H9 (cell line): ENCODE results near the gene ALG9. TPM values are rescaled to one million over a fixed set of nuclear protein-coding genes. Genes with fewer than 3 reads are reported as not detected.

Experiments
- DNase-seq: peaks from one replicate; pipeline ENCODE4 v3.0.0-alpha.2; 2017
- H2AFZ ChIP-seq: one replicate; pipeline ENCODE4 v1.6.1; 2013; ENCODE audit warnings: mild to moderate bottlenecking, low read length, control low read depth, moderate library complexity
- H2AK5ac ChIP-seq: 2 replicates; pipeline ENCODE4 v1.6.1; 2013; ENCODE audit warnings: low read length, control low read depth, mixed read lengths; ENCODE audit not compliant: insufficient read length
- H2BK120ac ChIP-seq: one replicate; pipeline ENCODE4 v1.6.1; 2013; ENCODE audit warnings: low read depth, mild to moderate bottlenecking, low read length, control low read depth, inconsistent platforms; ENCODE audit not compliant: poor library complexity, severe bottlenecking
- H2BK12ac ChIP-seq: 2 replicates; pipeline ENCODE4 v1.6.1; 2013; ENCODE audit warnings: low read length, control low read depth, mixed read lengths, low read depth; ENCODE audit not compliant: insufficient read length
- H2BK15ac ChIP-seq: 2 replicates; pipeline ENCODE4 v1.6.1; 2013; ENCODE audit warnings: low read depth, low read length, control low read depth
- H2BK20ac ChIP-seq: one replicate; pipeline ENCODE4 v1.6.1; 2013; ENCODE audit warnings: low read depth, mild to moderate bottlenecking, low read length, control low read depth, inconsistent platforms; ENCODE audit not compliant: poor library complexity, severe bottlenecking
- H2BK5ac ChIP-seq: 2 replicates; pipeline ENCODE4 v1.6.1; 2013; ENCODE audit warnings: low read length, control low read depth, mixed read lengths; ENCODE audit not compliant: insufficient read length
- H3K14ac ChIP-seq: 2 replicates; pipeline ENCODE4 v1.6.1; 2013; ENCODE audit warnings: low read length, control low read depth; ENCODE audit not compliant: insufficient read depth
- H3K18ac ChIP-seq: 2 replicates; pipeline ENCODE4 v1.6.1; 2013; ENCODE audit warnings: low read depth, mild to moderate bottlenecking, mixed read lengths, low read length, control low read depth; ENCODE audit not compliant: insufficient read length
- H3K23ac ChIP-seq: 2 replicates; pipeline ENCODE4 v1.6.1; 2013; ENCODE audit warnings: low read length, control low read depth, mixed read lengths, low read depth; ENCODE audit not compliant: insufficient read length
- H3K23me2 ChIP-seq: 2 replicates; pipeline ENCODE4 v1.6.1; 2013; ENCODE audit warnings: low read depth, mild to moderate bottlenecking, mixed read lengths, low read length, control low read depth; ENCODE audit not compliant: insufficient read length, poor library complexity, severe bottlenecking
- H3K27ac ChIP-seq: 2 replicates; pipeline ENCODE4 v1.5.1; 2013; ENCODE audit warnings: low read length, control low read depth, mixed read lengths, low read depth; ENCODE audit not compliant: insufficient read length
- H3K27me3 ChIP-seq: 2 replicates; pipeline ENCODE4 v1.6.1; 2013; ENCODE audit warnings: low read length, control low read depth, inconsistent platforms; ENCODE audit not compliant: insufficient read depth
- H3K4ac ChIP-seq: 2 replicates; pipeline ENCODE4 v1.6.1; 2013; ENCODE audit warnings: low read depth, mild to moderate bottlenecking, control low read depth, inconsistent platforms, low read length, moderate library complexity
- H3K4me1 ChIP-seq: 2 replicates; pipeline ENCODE4 v1.6.1; 2013; ENCODE audit warnings: low read length, control low read depth, inconsistent platforms; ENCODE audit not compliant: insufficient read depth
- H3K4me2 ChIP-seq: 2 replicates; pipeline ENCODE4 v1.6.1; 2013; ENCODE audit warnings: low read length, control low read depth, mixed read lengths; ENCODE audit not compliant: insufficient read length, insufficient read depth
- H3K56ac ChIP-seq: 2 replicates; pipeline ENCODE4 v1.6.1; 2013; ENCODE audit warnings: low read depth, mild to moderate bottlenecking, mixed read lengths, low read length, control low read depth; ENCODE audit not compliant: insufficient read length
- H3K79me1 ChIP-seq: 2 replicates; pipeline ENCODE4 v1.6.1; 2013; ENCODE audit warnings: low read depth, mild to moderate bottlenecking, moderate library complexity, low read length, control low read depth, inconsistent platforms; ENCODE audit not compliant: insufficient read depth, poor library complexity, severe bottlenecking
- H3K79me2 ChIP-seq: 2 replicates; pipeline ENCODE4 v1.6.1; 2013; ENCODE audit warnings: low read length, control low read depth, inconsistent platforms; ENCODE audit not compliant: insufficient read depth
- H3K9ac ChIP-seq: 2 replicates; pipeline ENCODE4 v1.6.1; 2013; ENCODE audit warnings: low read length, control low read depth, mixed read lengths; ENCODE audit not compliant: insufficient read length; ENCODE audit errors: extremely low read depth
- H3K9me3 ChIP-seq: one replicate; pipeline ENCODE4 v1.6.1; 2013; ENCODE audit warnings: low read depth, low read length, inconsistent platforms; ENCODE audit not compliant: control insufficient read depth
- H3T11ph ChIP-seq: one replicate; pipeline ENCODE4 v1.6.1; 2013; ENCODE audit warnings: mild to moderate bottlenecking, low read length, control low read depth, inconsistent platforms
- H4K20me1 ChIP-seq: one replicate; pipeline ENCODE4 v1.6.1; 2013; ENCODE audit not compliant: control insufficient read depth, insufficient read length, insufficient read depth
- H4K5ac ChIP-seq: 2 replicates; pipeline ENCODE4 v1.6.1; 2013; ENCODE audit warnings: low read depth, mild to moderate bottlenecking, mixed read lengths, low read length, control low read depth; ENCODE audit not compliant: insufficient read length
- H4K8ac ChIP-seq: replicated peaks from 2 replicates; pipeline ENCODE4 v1.6.1; 2013; ENCODE audit warnings: low read length, control low read depth, mixed read lengths, low read depth; ENCODE audit not compliant: insufficient read length
- H4K91ac ChIP-seq: 2 replicates; pipeline ENCODE4 v1.6.1; 2013; ENCODE audit warnings: low read depth, mild to moderate bottlenecking, moderate library complexity, mixed read lengths, low read length, control low read depth; ENCODE audit not compliant: insufficient read length
- H3K27ac Mint-ChIP-seq, 3 experiments: 2 replicates in 2 of 3; 3 replicates in 1 of 3; pipeline ENCODE4 v1.8.0; 2020 to 2021; ENCODE audit warnings: mixed read lengths in 3 of 3, mild to moderate bottlenecking in 1 of 3, moderate library complexity in 1 of 3
- H3K27me3 Mint-ChIP-seq: 2 replicates; pipeline ENCODE4 v1.8.0; 2021; ENCODE audit warnings: low read depth, mild to moderate bottlenecking, moderate library complexity, mixed read lengths
- H3K36me3 Mint-ChIP-seq, 3 experiments: 2 replicates in 2 of 3; 3 replicates in 1 of 3; pipeline ENCODE4 v1.8.0; 2020 to 2021; ENCODE audit warnings: low read depth in 3 of 3, mixed read lengths in 3 of 3; ENCODE audit not compliant: insufficient read depth in 1 of 3
- H3K4me1 Mint-ChIP-seq, 2 experiments: 2 replicates each; pipeline ENCODE4 v1.8.0; 2020; ENCODE audit warnings: mixed read lengths in 2 of 2
- H3K4me3 Mint-ChIP-seq, 2 experiments: 2 replicates in 1 of 2; 3 replicates in 1 of 2; pipeline ENCODE4 v1.8.0; 2020 to 2021; ENCODE audit warnings: mild to moderate bottlenecking in 2 of 2, mixed read lengths in 2 of 2, moderate library complexity in 1 of 2
- H3K9me3 Mint-ChIP-seq, 2 experiments: 2 replicates in 1 of 2; 3 replicates in 1 of 2; pipeline ENCODE4 v1.8.0; 2020; ENCODE audit warnings: mild to moderate bottlenecking in 2 of 2, mixed read lengths in 2 of 2, moderate library complexity in 1 of 2
- CTCF ChIP-seq: fragments of 200-600 bp; sonication (generic); conservative IDR thresholded peaks from 3 replicates; pipeline ENCODE4 v1.8.0; 2021; ENCODE audit warnings: antibody characterized with exemption, mild to moderate bottlenecking
- WGBS: extraction: QIAGEN DNeasy Blood & Tissue Kit; methylation state at CpG from one replicate; pipeline ENCODE4 v1.1.7; 2013; ENCODE audit warnings: missing lambda C conversion rate, low lambda C conversion rate, mixed read lengths; ENCODE audit not compliant: insufficient read length; ENCODE audit errors: extremely low coverage; 5-methylcytosine and 5-hydroxymethylcytosine counted together
- total RNA-seq: library from RNA; stranded (reverse); gene quantifications from 2 replicates; pipeline ENCODE4 v1.2.1, GENCODE V29; 2021

ALG9 gene
- total RNA-seq, 1 experiment from 2014 or later: 26.0 TPM

DNA sequence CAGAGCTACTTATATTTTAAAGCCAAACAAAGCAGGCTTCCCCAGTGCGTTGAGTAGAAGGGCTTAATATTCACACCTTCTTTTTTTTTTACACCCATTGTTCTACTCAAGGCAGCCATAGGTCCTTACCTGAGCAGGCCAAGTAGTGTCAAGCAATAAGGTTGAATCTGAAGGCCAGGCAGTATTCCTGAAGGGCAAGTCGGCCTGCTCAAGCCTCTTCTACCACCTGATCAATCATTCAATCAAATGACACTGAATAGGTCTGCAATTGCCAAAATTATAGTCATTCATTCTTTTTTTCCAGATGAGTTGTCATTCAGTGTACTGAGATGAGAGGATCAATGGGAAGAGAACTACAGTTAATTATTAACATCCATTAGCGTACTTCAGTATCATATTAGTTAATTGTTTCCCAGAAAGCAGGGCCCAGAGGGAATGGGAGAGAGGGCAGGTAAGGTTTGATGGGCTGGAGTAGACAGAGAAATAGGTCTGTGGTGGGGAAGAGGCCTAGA lies 93.3 kb downstream of the ALG9 start:
- Histone ChIP-seq H4K91ac (no peak overlapping the region), H4K5ac (no peak overlapping the region), H3K23me2 (no peaks in the 10 kb centered on the region), H3K27me3 (no peaks in the 10 kb centered on the region), H3K27ac (no peak overlapping the region), H2BK12ac (no peak overlapping the region), H3K9me3 (no peaks in the 10 kb centered on the region), H3K14ac (no peak overlapping the region), H2AFZ (no peak overlapping the region), H3K9ac (no peak overlapping the region), H3K23ac (no peak overlapping the region), H3T11ph (no peak overlapping the region), H3K79me2 (no peaks in the 10 kb centered on the region), H3K56ac (no peak overlapping the region), H2BK120ac (no peak overlapping the region), H2AK5ac (no peak overlapping the region), H3K4me1 (no peaks in the 10 kb centered on the region), H2BK5ac (no peak overlapping the region), H2BK15ac (no peak overlapping the region), H4K8ac (no peak overlapping the region), H3K18ac (no peak overlapping the region), H3K79me1 (no peaks in the 10 kb centered on the region), H4K20me1 (no peaks in the 10 kb centered on the region), H3K4me2 (no peak overlapping the region), H3K4ac (no peak overlapping the region), H2BK20ac (no peak overlapping the region)
- H3K9me3 Mint-ChIP-seq: no peaks in the 10 kb centered on the region
- peaks cover 3 to 5% of the 10 kb centered on the region in 2 experiments; a peak in 2 of 4 replicates for H3K4me1 Mint-ChIP-seq
- no peaks in the 10 kb centered on the region for H3K36me3 Mint-ChIP-seq
- no peak for TF ChIP-seq CTCF
- WGBS: no CpG with 5 or more reads among the region's 3 CpGs
- no peak overlapping the region for H3K4me3 Mint-ChIP-seq
- DNase-seq: no peak
- H3K27ac Mint-ChIP-seq: peak overlapping the region in 1 of 3 experiments; percentile 62; a peak in 2 of 7 replicates
- H3K27me3 Mint-ChIP-seq: no peaks in the 10 kb centered on the region
